Osteocyte (in vitro differentiated cells): ENCODE results near the gene ZFHX3. TPM values are rescaled to one million over a fixed set of nuclear protein-coding genes. Genes with fewer than 3 reads are reported as not detected.
A peak's percentile ranks its signal among the peaks of the same experiment; 100 is the strongest.

ENCODE experiments used
- DNase-seq: peaks from one replicate; pipeline ENCODE4 v3.0.0; 2021; ENCODE audit warnings: mixed read lengths; ENCODE audit not compliant: unreplicated experiment; ENCODE audit errors: extremely low spot score
- H3K27ac Mint-ChIP-seq: one replicate; pipeline ENCODE4 v1.8.0; 2021; ENCODE audit warnings: mild to moderate bottlenecking, mixed read lengths; ENCODE audit not compliant: unreplicated experiment
- H3K27me3 Mint-ChIP-seq: one replicate; pipeline ENCODE4 v1.8.0; 2021; ENCODE audit warnings: mixed read lengths; ENCODE audit not compliant: unreplicated experiment
- H3K36me3 Mint-ChIP-seq: one replicate; pipeline ENCODE4 v1.8.0; 2021; ENCODE audit warnings: mixed read lengths; ENCODE audit not compliant: unreplicated experiment
- H3K4me1 Mint-ChIP-seq: one replicate; pipeline ENCODE4 v1.8.0; 2021; ENCODE audit warnings: mixed read lengths; ENCODE audit not compliant: unreplicated experiment
- H3K4me3 Mint-ChIP-seq: one replicate; pipeline ENCODE4 v1.8.0; 2021; ENCODE audit warnings: mild to moderate bottlenecking, moderate library complexity, mixed read lengths; ENCODE audit not compliant: unreplicated experiment
- H3K9me3 Mint-ChIP-seq: one replicate; pipeline ENCODE4 v1.8.0; 2021; ENCODE audit warnings: mixed read lengths; ENCODE audit not compliant: unreplicated experiment
- total RNA-seq: library from RNA; stranded (reverse); gene quantifications from 2 replicates; pipeline ENCODE4 v1.2.1, GENCODE V29; 2021
- TF ChIP-seq, protein P1 (sequence below): fragments of 200-600 bp; sonication (generic); IDR thresholded peaks from 2 replicates; pipeline ENCODE4 v1.5.0; 2021; ENCODE audit warnings: antibody characterized with exemption, mild to moderate bottlenecking, moderate library complexity

Gene ZFHX3
- total RNA-seq, 1 donor from 2014 or later: 89.1 TPM

DNA sequence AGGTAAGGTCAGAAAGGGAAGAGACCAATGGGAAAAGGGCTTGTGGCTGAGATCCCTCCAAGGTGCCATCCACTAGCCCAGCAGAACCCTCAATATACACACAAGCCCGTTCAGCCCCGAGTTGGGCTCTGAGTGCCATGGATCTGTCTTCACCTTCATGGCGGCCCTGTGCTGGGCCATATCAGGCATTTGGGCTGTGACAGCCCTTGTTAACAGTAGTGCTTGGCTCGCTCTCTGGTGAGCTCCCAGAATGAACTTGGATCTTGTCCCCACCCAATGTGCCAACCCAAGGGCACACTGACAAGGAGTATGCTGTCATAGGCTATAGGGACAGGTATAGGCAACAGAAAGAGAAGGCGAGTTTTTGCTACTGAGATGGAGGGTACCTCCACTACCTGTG lies 182.7 kb downstream of the ZFHX3 start:
- Mint-ChIP-seq H3K4me1 (peaks cover 18% of the 10 kb centered on the region), H3K4me3 (no peak overlapping the region), H3K27me3 (no peaks in the 10 kb centered on the region), H3K36me3 (peaks cover 37% of the 10 kb centered on the region), H3K9me3 (no peaks in the 10 kb centered on the region), H3K27ac (peak overlapping the region; percentile 48)
- TF ChIP-seq, protein P1, sequence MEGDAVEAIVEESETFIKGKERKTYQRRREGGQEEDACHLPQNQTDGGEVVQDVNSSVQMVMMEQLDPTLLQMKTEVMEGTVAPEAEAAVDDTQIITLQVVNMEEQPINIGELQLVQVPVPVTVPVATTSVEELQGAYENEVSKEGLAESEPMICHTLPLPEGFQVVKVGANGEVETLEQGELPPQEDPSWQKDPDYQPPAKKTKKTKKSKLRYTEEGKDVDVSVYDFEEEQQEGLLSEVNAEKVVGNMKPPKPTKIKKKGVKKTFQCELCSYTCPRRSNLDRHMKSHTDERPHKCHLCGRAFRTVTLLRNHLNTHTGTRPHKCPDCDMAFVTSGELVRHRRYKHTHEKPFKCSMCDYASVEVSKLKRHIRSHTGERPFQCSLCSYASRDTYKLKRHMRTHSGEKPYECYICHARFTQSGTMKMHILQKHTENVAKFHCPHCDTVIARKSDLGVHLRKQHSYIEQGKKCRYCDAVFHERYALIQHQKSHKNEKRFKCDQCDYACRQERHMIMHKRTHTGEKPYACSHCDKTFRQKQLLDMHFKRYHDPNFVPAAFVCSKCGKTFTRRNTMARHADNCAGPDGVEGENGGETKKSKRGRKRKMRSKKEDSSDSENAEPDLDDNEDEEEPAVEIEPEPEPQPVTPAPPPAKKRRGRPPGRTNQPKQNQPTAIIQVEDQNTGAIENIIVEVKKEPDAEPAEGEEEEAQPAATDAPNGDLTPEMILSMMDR: no peak
- DNase-seq: no peak

DNA sequence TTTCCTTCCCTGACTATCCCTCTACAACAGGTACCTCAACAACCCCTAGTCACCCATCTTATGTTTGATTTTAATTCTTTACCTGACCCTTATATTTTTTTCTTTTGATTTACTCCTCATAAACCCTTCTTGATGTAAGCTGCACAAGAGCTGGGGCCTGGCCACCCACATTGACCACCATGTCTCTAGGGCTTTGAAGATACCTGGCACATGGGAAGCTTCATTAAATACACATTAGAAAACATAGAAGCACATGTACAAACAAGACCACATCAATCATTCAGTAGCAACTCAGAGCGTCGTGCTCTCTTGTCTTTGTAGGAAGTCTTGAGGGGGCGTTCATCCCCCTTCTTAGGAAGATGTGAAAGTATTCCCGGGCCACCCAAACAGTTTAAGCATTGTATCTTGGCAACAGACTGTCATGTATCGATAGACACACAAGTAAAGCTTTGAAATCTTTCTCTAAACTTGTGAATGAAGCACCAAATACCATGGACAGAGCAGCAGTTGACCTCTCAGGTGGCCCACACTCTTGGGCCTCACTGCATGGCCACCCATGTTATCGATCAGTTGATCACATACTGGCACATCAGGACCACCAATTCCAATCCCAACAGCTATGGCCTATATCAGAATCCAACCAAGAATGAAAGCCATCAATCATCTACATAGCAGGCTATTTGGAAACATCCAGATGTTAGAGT lies 183.6 kb downstream of the ZFHX3 start:
- Mint-ChIP-seq H3K36me3 (peaks cover 32% of the 10 kb centered on the region), H3K4me1 (peaks cover 24% of the 10 kb centered on the region), H3K4me3 (no peak overlapping the region), H3K27me3 (no peaks in the 10 kb centered on the region), H3K9me3 (no peaks in the 10 kb centered on the region), H3K27ac (peak overlapping the region; percentile 7)
- no peak for DNase-seq
- TF ChIP-seq, protein P1: no peak

DNA sequence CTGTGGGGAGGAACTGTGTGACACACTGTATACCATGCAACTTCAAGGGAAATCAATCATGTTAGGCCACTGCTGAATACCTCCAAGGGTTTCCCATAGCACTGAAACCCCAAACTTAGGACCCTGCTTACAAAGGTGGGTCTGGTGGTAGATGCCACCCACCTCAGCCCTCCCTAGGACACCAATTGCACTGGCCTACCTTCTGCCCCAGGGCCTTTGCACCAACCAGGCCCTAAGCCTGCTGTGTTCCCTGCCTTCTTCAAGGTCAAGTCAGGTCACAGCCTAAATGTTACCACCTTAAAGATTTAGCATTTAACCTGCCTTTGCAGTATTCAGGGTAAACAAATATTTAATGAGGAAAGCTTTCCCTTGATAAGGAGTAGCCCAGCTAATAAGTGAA lies 185.8 kb downstream of the ZFHX3 start:
- Mint-ChIP-seq H3K4me3 (no peak overlapping the region), H3K4me1 (peaks cover 42% of the 10 kb centered on the region), H3K27ac (no peak overlapping the region), H3K9me3 (no peaks in the 10 kb centered on the region), H3K27me3 (no peaks in the 10 kb centered on the region), H3K36me3 (peaks cover 27% of the 10 kb centered on the region)
- DNase-seq: no peak
- TF ChIP-seq, protein P1: no peak

DNA sequence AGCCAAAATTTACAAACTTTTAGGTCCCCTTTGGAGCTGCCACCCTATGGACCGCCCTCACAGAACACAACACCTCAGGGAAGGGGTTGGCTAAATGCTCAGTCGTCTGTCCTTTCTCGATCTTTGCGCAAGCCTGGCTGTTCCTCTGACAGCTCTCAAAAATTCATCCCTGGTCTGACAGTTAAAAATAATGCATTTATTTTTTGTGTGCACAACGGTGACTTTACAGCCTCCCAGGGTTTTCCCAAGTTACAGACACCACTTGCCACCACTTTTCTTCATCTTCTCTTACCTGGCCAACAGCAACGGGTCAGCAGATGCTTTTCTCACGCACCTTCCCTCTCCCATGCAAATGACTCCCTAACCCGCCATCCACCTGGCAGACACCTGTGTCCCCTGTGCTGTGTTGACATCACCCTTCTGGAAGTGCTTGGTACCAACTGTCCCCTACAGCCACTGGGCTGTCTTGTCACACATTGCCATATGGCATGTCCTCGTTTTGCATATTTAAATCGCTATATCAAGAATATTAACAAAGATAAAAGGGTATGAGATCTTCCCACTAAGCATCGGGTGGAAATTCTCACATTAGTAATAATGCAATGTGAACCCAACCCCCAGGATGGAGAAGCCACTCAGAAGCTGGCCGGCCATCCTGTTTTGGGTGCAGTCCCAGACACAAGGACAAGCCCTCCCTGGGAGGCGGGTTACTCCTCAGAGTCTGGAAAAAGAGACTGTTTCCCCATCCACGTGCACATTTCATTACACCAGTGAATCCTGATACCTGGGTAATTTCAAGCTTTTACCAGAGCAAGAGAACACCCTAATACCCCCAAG lies 187.0 kb downstream of the ZFHX3 start:
- Mint-ChIP-seq H3K27ac (peak overlapping the region; percentile 91), H3K27me3 (no peaks in the 10 kb centered on the region), H3K4me3 (no peak overlapping the region), H3K36me3 (peaks cover 21% of the 10 kb centered on the region), H3K9me3 (no peaks in the 10 kb centered on the region), H3K4me1 (peaks cover 42% of the 10 kb centered on the region)
- TF ChIP-seq, protein P1: no peak
- DNase-seq: no peak

DNA sequence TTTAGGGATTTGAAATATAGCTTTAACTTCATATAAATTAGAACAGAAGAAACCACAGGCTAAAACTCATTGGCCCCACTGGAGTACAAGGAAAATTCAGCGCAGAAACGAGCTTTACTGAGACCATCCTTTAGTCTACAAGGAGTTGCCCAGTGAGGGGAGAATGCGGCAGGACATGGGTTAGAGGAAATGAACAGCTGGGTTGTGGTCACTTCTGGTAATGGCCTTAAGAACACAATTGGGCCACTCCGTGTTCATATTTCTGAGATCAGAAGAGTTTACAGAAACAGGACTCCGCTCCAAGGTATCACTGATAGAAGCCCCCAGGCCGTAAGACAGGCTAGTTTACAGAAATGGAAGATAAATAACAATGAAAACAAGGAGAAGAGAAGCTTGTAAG lies 188.3 kb downstream of the ZFHX3 start:
- Mint-ChIP-seq H3K36me3 (peaks cover 12% of the 10 kb centered on the region), H3K27me3 (no peaks in the 10 kb centered on the region), H3K4me1 (peaks cover 43% of the 10 kb centered on the region), H3K9me3 (no peaks in the 10 kb centered on the region), H3K4me3 (no peak overlapping the region), H3K27ac (peak overlapping the region; percentile 91)
- TF ChIP-seq, protein P1: no peak
- no peak for DNase-seq
